Peyer's patch (tissue), 4 donors: ENCODE results near the gene ZNF837. TPM values are rescaled to one million over a fixed set of nuclear protein-coding genes. Genes with fewer than 3 reads are reported as not detected.
A peak's percentile ranks its signal among the peaks of the same experiment; 100 is the strongest.

Experiments used
- DNase-seq, 3 donors: peaks; one replicate each; pipeline ENCODE4 v3.0.0-alpha.2; 2017 to 2019
- H3K27ac ChIP-seq, 4 donors: fragments of 200-600 bp; sonication (generic); one replicate each; pipeline ENCODE4 v1.5.1; 2016 to 2019
- H3K27me3 ChIP-seq, 2 donors: fragments of 200-600 bp; sonication (generic); one replicate each; pipeline ENCODE4 v1.5.1; 2019
- H3K36me3 ChIP-seq, 3 donors: fragments of 200-600 bp; sonication (generic); one replicate each; pipeline ENCODE4 v1.5.1; 2016 to 2019
- H3K4me1 ChIP-seq, 4 donors: fragments of 200-600 bp; sonication (generic); one replicate each; pipeline ENCODE4 v1.5.1; 2016 to 2019
- H3K4me3 ChIP-seq, 4 donors: fragments of 200-600 bp; sonication (generic); 1 replicate in 3 of 4; 2 replicates in 1 of 4; pipeline ENCODE4 v1.5.1; 2016 to 2019; ENCODE audit warnings: mild to moderate bottlenecking in 1 of 4
- H3K9me3 ChIP-seq, 4 donors: fragments of 200-600 bp; sonication (generic); one replicate each; pipeline ENCODE4 v1.5.1; 2016 to 2019; ENCODE audit warnings: mild to moderate bottlenecking in 1 of 4
- POLR2A ChIP-seq, 2 donors: fragments of 450-650 bp; IDR thresholded peaks; one replicate each; pipeline ENCODE4 v1.5.1; 2017; ENCODE audit warnings: antibody characterized with exemption in 2 of 2, mild to moderate bottlenecking in 2 of 2, moderate library complexity in 2 of 2
- total RNA-seq, 4 donors: library from RNA; depleted of rRNA; stranded (reverse); fragments of >200 nt; gene quantifications; one replicate each; pipeline ENCODE4 v1.1.0, GENCODE V29; 2016
- TF ChIP-seq, protein P1 (sequence below), 6 experiments: fragments of 450-650 bp in 4 of 6; fragments of 200-600 bp in 2 of 6; sonication (generic) in 1 of 6; IDR thresholded peaks; one replicate each; pipeline ENCODE4 v1.5.1; 2017 to 2019; ENCODE audit warnings: antibody characterized with exemption in 6 of 6, mild to moderate bottlenecking in 3 of 6, moderate library complexity in 1 of 6

ZNF837 gene
- total RNA-seq, 4 donors from 2014 or later = 3.3 to 10.9 (median 7.7) TPM

DNA sequence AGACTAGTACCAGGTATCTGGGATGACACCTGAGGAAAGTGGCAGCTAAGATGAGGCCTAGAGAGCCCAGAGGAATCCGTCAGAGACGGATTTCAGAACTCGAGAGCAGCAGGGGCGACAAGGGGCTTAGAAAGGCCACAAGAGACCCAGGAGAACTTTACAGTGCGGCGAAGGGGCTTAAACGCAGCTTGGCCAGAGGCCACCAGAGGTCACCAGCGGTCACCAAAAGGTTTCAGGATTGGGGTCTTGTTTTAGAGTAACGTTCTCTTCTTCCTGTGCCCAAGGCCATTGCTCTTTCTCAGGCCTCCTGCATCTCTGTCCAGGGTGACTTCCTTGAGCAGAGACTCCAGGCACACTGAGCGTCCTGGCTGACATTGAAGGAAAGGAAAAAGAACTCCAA, 51.8 kb downstream of the ZNF837 start:
- Histone ChIP-seq H3K27ac (no peak overlapping the region), H3K27me3 (no peaks in the 10 kb centered on the region), H3K4me3 (no peak overlapping the region), H3K36me3 (no peaks in the 10 kb centered on the region), H3K4me1 (peaks cover 0 to 24% (median 7%) of the 10 kb centered on the region in 4 donors), H3K9me3 (no peaks in the 10 kb centered on the region)
- TF ChIP-seq POLR2A (IDR thresholded peaks at IDR 0.05) = no peak
- TF ChIP-seq, protein P1, sequence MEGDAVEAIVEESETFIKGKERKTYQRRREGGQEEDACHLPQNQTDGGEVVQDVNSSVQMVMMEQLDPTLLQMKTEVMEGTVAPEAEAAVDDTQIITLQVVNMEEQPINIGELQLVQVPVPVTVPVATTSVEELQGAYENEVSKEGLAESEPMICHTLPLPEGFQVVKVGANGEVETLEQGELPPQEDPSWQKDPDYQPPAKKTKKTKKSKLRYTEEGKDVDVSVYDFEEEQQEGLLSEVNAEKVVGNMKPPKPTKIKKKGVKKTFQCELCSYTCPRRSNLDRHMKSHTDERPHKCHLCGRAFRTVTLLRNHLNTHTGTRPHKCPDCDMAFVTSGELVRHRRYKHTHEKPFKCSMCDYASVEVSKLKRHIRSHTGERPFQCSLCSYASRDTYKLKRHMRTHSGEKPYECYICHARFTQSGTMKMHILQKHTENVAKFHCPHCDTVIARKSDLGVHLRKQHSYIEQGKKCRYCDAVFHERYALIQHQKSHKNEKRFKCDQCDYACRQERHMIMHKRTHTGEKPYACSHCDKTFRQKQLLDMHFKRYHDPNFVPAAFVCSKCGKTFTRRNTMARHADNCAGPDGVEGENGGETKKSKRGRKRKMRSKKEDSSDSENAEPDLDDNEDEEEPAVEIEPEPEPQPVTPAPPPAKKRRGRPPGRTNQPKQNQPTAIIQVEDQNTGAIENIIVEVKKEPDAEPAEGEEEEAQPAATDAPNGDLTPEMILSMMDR (IDR thresholded peaks at IDR 0.05) = peak in 1 of 6 experiments; percentile 18
- DNase-seq = peak in 1 of 3 donors; percentile 24

DNA sequence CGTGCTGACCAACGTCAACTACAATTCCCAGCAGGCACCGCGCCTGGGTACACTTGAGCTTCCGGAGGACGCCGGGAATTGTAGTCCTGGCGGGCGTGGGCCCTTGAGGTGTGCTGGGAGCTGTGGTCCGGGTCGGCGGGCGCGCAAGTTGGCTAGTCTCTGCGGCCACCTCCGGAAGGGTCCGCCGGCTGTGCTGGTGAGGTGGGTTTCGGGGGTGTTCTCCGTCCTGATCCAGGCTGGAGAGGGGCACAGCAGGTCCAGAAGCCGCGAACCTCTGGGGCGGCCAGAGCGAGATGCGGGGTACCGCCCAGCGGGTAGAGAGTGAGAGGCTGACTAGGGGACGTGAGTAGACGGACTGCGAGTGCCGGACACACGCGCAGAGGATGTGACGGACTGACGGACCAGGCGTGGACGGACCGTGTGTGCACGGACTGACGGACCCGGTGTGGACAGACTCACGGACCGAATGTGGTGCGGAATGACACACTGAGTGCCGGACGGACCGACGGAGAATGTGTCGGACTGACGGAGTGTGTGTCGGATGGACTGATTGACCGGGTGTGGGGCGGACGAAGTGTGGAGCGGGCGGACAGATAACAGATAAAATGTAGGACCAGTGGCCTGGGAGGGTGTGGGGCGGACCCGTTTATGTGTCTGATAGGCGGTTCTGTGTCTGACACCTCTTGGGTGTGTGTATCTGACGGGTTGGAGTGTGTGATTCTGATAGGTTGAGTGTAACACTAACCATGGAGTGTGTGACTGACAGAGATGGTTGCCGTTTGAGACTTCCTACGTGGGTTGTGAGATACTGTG, 53.7 kb downstream of the ZNF837 start, which contains the start of gene ZSCAN22:
TSS of gene ZSCAN22 (plus strand) at position 81 of the 813 bp plus-strand sequence. CDS start 7,809 bp downstream, outside the sequence.
- H3K27ac ChIP-seq = peak within 1 kb of the TSS; percentile 71 to 94 (median 87)
- peak; percentile 97 to 99 (median 98) for DNase-seq
- TF ChIP-seq POLR2A (IDR thresholded peaks at IDR 0.05) = peak; percentile 23 to 51
- TF ChIP-seq, protein P1 (IDR thresholded peaks at IDR 0.05) = peak in 1 of 6 experiments; percentile 9
- H3K4me3 ChIP-seq = peak within 1 kb of the TSS; percentile 56 to 92 (median 70)
- H3K4me1 ChIP-seq = peaks cover 0 to 24% (median 7%) of the 10 kb centered on the region in 4 donors
- H3K9me3 ChIP-seq = no peaks in the 10 kb centered on the region
- no peaks in the 10 kb centered on the region for H3K36me3 ChIP-seq
- no peaks in the 10 kb centered on the region for H3K27me3 ChIP-seq

DNA sequence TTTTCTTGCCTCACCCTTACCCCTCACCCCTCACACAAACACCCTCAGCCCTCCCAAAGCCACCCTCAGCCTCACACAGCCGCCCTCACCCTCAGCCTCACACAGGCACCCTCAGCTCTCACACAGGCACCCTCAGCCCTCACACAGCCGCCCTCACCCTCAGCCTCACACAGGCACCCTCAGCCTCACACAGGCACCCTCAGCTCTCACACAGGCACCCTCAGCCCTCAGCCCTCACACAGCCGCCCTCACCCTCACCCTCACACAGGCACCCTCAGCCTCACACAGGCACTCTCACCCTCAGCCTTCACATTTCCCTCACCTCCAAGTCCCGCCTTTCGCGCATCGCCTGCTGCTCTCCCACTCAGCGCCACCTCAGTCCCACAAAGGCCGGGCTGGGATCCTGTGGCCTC, 54.3 kb downstream of the ZNF837 start:
- H3K27ac ChIP-seq = peak overlapping the region; percentile 71 to 94 (median 87)
- H3K9me3 ChIP-seq = no peaks in the 10 kb centered on the region
- peak overlapping the region; percentile 56 to 92 (median 70) for H3K4me3 ChIP-seq
- no peaks in the 10 kb centered on the region for H3K36me3 ChIP-seq
- no peak for DNase-seq
- TF ChIP-seq, protein P1 (IDR thresholded peaks at IDR 0.05) = no peak
- TF ChIP-seq POLR2A (IDR thresholded peaks at IDR 0.05) = no peak
- no peaks in the 10 kb centered on the region for H3K27me3 ChIP-seq
- peaks cover 0 to 24% (median 7%) of the 10 kb centered on the region in 4 donors for H3K4me1 ChIP-seq

DNA sequence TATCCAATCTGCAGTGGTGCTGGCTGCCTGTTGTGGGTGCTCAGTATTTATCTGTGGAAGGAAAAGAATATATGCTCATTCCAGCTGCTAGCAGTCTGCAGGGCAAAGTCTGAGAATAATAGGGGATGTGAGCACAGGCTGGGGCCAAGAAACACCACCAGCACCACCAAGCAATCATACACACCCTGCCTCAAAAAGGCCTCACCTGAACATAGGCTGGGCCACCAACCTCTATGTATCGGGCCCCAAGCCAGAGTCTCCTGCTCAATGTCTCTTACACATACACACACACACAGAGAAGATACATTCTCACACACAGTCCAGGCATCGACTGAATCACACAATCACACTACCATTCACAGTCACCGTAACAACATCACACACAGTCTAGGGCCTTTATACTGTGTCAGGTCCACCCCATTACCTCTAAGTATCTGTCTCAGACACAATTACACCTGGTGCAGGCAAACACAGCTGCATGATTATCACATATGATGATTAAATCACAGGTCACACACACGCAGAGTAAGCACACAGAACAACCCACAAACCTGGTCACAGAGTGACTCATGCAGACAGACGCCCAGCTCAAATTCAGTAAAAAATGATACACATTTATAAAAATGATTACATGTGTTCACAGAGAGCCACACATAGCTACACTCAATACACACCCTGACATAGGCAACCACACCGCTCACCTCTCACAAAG, 55.4 kb downstream of the ZNF837 start:
- H3K4me1 ChIP-seq = peaks cover 0 to 24% (median 7%) of the 10 kb centered on the region in 4 donors
- DNase-seq = no peak
- peak overlapping the region in 1 of 4 donors; percentile 68 for H3K4me3 ChIP-seq
- H3K36me3 ChIP-seq = no peaks in the 10 kb centered on the region
- H3K27me3 ChIP-seq = no peaks in the 10 kb centered on the region
- no peak overlapping the region for H3K27ac ChIP-seq
- TF ChIP-seq, protein P1 (IDR thresholded peaks at IDR 0.05) = no peak
- no peaks in the 10 kb centered on the region for H3K9me3 ChIP-seq

DNA sequence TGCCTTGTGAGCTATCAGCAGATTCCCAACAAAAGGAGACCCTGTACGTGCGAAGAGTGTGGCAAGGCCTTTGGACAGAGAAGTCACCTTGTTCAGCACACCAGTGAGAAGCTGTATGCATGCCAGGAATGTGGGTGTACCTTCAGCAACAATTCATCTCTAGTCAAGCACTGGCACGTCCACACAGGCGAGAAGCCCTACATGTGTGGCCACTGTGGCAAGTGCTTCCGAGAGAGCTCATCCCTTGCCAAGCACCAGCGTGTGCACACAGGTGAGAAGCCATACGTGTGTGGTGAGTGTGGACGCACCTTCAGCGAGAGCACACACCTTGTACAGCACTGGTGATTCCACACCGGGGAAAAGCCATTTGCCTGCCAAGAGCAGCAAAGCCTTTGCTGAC, 61.6 kb downstream of the ZNF837 start:
- TF ChIP-seq, protein P1 (IDR thresholded peaks at IDR 0.05) = no peak
- TF ChIP-seq POLR2A (IDR thresholded peaks at IDR 0.05) = no peak
- Histone ChIP-seq H3K27me3 (no peaks in the 10 kb centered on the region), H3K27ac (no peak overlapping the region), H3K9me3 (no peaks in the 10 kb centered on the region), H3K4me1 (no peaks in the 10 kb centered on the region), H3K4me3 (no peak overlapping the region), H3K36me3 (peaks cover 0 to 13% (median 0%) of the 10 kb centered on the region in 3 donors)
- peak in 1 of 3 donors; percentile 32 for DNase-seq
